Activated naive CD4-positive, alpha-beta T cell treated with Interleukin-2 at 50 U/mL for 16 hours (primary cell): Measurements from ENCODE around the gene TMEM63C.

Experiments
- DNase-seq: peaks from one replicate; pipeline ENCODE4 v3.0.0-alpha.2; 2020

The TMEM63C gene

DNA sequence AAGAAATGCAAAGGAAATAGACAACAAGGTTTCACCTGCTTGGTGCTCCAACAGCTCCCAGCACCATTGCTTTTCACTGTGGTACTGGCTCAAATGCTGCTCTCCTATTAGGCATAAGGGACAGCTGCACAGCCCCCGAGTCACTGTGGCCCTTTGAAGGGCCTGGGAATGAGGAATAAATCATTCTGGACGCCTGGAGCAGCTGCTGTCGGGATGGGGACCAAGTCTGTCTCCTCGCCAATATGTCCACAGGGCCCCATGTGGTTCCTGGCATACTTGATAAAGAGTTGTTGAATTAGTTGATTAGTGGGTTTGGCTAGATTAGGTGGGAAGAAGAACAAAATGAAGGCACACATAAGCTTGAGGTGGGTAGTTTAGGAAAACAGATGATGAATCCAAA lies 102.5 kb downstream of the TMEM63C start:
- no peak for DNase-seq

DNA sequence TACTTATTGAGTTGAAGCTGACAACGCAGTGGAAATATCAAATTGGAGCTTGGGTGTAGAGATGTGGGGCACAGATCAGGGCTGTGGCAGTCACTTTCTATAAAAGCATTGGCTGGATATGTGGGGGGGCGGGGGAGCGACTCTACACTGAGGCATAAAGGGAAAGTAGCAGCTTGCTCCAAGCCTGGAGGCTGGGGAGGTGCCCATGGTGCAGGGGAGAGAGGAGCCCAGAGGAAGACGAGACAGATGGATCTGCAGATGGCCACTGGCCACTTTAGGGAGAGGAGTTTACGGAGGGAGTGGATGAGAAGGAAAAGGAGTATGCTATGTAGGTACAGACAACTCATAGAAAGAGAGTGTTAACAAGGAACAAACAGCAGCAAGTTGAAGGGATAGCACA lies 102.9 kb downstream of the TMEM63C start:
- DNase-seq = no peak

DNA sequence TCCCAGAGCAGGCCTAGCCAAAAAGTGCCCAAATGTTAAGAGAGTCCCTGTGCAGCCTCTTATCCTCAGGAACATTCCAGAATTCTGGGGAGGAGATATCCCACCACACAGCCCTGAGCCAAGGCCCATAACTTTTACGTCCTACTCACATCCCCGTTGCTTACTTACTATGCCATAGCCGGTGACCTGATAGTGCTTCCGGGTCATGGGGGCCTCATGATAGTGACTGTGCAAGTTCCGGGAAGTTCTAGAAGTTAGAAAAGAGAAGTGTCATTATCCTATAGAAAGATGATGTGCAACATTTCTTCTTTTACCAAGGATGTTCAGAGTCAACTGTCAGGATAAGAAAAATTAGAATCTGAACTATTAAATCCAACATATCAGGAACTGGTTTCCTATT lies 105.0 kb downstream of the TMEM63C start:
- no peak for DNase-seq

DNA sequence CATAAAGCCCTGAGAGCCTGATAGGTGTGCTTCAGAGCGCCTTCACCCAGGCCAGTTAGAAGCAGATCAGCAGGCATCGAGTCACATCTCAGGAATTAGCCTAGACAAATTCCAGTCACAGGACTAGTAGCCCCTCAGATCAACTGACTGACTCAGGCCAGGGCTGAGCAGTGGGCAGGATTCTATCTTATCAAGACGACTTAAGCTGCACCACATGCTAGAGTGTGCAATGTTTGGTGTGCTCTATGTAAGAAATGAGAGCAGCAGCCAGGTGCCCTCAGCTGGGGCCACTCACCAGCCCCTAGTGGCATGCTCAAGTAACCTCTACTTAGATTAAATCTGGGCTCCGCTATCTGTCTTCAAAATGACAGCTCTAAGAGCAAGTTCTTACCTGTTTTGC lies 109.1 kb downstream of the TMEM63C start:
- no peak for DNase-seq

DNA sequence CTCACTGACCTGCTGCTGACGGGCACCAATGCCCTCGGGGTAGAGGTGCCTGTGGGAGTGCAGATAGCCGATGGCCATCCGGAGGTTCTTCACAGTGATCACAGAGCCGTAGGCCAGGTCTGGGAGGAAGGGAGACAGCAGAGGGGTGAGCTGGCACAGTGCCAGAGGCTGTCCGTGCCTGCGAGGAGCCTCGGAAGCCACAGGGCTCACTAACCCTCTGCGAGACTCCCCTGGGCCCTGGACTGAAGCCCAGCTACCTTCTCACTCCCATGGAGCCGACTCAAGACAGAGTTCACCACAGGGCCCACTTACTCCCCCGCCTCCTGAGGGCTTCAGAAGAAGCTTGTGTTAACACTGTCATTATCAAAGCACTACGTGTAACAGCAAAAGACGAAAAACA lies 114.6 kb downstream of the TMEM63C start:
- no peak for DNase-seq

DNA sequence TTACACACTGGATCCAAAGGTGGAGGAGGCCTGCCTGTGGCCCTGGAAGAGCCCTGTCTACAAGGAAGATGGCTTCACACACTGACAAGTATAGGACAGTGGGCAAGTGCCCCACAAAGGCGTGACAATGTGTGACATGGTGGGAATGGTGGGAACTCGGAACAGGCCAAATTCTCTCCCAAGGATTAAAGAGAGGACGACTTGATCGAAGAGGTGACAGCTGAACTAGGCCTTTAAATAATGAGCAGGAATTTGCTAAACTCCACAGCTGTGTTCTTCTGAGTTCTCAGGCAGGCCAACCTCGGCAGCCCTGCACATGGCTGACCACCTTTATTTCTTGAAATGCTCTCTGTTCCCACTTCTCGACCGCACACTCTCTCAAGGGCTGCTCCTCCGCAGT lies 115.3 kb downstream of the TMEM63C start:
- DNase-seq = no peak

DNA sequence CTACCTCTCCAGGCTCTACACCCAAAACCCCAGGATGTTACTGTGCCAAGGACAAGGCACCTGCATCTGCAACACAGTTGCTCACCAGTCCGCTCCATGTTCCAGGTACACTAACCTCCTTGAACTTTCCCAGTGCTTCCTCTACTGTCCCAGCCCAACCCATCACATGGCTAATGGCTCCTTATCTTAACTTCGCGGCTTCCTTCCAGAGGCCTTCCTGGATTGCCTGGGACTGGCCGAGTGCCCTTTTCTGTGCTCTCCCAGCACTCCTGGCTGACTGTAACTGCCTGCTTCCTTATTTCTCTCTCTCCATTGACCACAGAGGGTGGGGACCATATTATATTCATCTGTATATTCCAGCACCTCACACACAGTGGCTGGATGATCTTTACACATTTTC lies 118.2 kb downstream of the TMEM63C start:
- no peak for DNase-seq

DNA sequence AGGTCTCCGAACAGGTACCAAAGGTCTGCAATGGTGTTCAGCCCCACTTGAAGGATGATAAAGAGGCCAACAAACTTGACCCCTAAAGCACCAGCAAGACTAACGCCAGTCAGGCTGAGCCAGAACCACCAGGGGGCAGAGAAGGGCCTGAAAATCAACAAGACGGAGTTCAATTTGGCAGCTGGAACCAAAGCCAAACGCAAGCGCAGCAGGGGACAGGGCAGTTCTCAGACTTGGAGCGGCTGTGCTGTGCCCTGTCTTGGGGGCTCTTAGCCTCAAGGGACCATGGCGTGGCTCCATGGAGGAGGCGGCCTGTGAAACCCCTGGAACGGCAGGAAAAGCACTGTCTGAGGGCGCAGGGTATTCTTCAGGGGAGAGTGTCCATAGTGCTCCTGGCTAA lies 119.5 kb downstream of the TMEM63C start:
- DNase-seq = peak; percentile 58

DNA sequence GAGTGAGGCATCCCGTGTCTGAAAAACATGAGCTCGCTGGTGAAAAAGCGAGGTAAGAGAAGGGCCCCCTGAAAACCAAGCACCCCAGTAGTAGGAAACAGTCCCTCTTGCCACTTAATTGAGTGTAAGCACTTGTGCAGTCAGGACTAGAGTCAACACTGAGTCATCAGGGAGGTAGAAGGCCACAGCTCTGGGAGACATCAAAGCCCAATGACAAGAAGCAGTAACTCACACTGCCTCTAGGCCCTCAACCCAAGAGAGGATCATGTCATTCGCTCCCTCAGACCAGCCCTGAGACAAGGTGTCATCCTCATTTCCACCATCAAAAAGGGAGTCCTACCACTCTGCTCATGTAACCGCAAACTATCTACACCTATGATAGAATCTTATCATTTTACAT lies 121.3 kb downstream of the TMEM63C start:
- DNase-seq = peak; percentile 43

DNA sequence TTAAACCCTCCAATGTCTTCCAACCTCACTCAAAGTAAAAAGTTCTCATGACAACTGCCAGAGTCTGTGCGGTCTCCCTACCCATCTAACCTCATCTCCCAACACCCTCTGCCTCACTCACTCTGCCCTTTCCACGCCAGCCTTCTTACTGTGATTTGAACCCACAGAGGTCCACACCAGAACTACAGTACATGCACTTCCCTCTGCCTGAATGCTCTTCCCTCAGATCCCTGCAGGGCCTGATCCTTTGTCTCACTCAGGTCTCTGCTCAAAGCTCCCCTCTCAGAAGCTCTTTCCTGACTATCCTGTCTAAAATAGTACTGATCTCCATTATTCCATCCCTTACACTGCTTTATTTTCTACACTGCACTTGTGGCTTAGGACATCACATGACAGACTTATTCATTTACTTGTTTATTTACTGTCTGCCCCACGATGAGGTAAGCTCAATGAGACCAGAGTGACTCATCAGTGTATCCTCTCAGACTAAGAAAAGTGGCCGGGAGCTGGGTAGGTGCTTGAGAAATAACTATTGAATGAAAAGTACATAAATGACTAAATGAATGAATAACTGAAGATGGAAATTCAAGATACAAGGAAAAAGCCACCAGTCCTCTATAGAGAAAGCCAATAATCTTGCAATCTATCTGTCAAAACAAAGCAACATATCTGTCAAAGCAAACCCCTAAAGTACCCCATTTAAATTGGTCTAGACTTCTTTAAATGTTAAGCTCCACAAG lies 122.0 kb downstream of the TMEM63C start:
- DNase-seq = peak; percentile 40

DNA sequence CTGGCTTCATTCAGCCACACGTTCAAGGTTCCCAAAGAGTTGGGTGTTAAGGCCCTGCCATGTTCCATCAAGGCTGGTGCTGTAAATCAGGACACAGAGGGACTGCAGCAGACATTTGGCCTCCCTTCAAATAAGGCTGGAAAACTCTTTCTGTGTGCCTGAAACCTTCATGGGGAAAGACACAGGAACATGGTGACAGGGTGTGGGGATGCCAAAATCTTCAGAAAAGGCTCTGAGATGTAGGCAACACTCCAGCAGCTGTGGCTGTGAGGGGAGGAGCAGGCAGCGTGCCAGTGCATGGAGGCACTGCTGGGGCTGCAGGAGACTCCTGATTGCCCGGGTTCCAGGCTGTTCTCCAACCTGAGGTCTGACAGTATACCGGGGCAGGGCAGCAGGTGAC lies 124.1 kb downstream of the TMEM63C start:
- no peak for DNase-seq

DNA sequence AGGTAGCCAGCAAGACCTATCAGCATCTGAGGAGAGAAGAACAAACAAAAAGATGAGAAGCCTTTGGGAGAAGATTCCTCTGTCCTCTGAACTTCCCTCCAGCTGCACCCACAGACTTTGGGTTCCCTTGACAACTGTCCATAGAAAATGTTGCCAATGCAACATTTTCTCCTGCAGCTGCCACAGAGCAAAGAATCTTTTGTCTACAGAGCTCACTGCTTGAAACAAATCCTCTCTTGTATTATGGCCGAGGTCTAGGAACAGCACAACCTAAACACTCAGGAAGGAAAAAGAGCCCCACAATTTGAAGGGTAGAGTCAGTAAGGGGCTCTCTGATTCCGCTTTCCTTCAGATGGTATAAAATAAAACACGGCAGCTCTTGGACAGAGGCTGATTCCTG lies 124.8 kb downstream of the TMEM63C start:
- no peak for DNase-seq

DNA sequence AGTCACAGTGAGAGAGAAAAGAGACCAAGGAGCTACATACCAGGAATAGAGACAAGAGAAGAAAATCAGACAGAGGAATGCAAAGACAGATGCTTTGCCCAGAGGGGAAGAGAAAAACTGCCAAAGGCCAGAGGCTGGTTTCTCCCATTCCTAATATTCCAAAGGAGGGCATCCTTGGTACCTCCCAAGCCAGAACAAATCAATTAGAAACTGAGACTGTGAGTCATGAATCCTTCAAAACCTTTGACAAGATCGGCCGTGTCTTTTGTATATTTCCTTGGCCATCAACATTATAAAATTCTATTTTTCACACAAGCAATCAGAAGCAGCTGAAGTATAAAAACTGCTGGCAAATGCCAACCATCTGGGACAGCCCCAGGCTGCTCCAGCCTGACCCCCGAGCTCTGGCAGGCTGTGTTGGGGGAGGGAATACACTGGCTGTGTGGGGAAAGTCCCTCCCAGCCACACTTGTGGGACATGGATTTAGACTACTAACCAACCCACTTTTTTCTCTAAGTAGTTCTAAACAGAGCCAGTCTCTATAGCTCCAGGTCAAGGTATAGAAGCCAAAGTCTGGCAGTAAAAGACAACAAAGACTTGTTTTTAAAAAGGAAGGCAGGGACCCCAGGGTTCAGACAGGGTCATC lies 125.4 kb downstream of the TMEM63C start:
- no peak for DNase-seq
